K562 (cell line): Measurements from ENCODE around the gene DPP9. TPM values are rescaled to one million over a fixed set of nuclear protein-coding genes. Genes with fewer than 3 reads are reported as not detected.

Experiments
- CREB3 ChIP-seq: fragments of 450-650 bp; conservative IDR thresholded peaks from 2 replicates; pipeline ENCODE4 v1.6.1; 2016; ENCODE audit warnings: missing genetic modification characterization, low read depth, mild to moderate bottlenecking, missing compliant biosample characterization, moderate library complexity
- JUNB ChIP-seq: fragments of 450-650 bp; formaldehyde crosslinking; conservative IDR thresholded peaks from 2 replicates; pipeline ENCODE4 v1.4.0; 2020; ENCODE audit warnings: mild to moderate bottlenecking
- MYNN ChIP-seq, 2 experiments: sonication (generic); formaldehyde crosslinking in 1 of 2; IDR thresholded peaks; 2 replicates each; pipeline versions ENCODE4 v1.5.0 to v1.6.1; 2016 to 2020; ENCODE audit warnings: antibody characterized with exemption in 1 of 2, missing genetic modification reagents in 1 of 2
- NELFE ChIP-seq: IDR thresholded peaks from 2 replicates; pipeline ENCODE4 v1.6.1; 2011; ENCODE audit warnings: mild to moderate bottlenecking; ENCODE audit not compliant: insufficient read depth, insufficient read length
- NRF1 ChIP-seq, 2 experiments: fragments of 450-650 bp; IDR thresholded peaks in 1 of 2; conservative IDR thresholded peaks in 1 of 2; 2 replicates each; pipeline ENCODE4 v1.6.1; 2014; ENCODE audit warnings: mild to moderate bottlenecking in 2 of 2
- RNF2 ChIP-seq: sonication (generic); IDR thresholded peaks from 2 replicates; pipeline ENCODE4 v1.6.1; 2016
- SIX5 ChIP-seq, 2 experiments: IDR thresholded peaks; 2 replicates each; pipeline ENCODE4 v1.6.1; 2011; ENCODE audit warnings: low read length in 2 of 2, borderline replicate concordance in 1 of 2, low read depth in 1 of 2, mild to moderate bottlenecking in 1 of 2, moderate library complexity in 1 of 2; ENCODE audit not compliant: insufficient read depth in 1 of 2
- TBP ChIP-seq: optimal IDR thresholded peaks from 2 replicates; pipeline ENCODE3; 2011; ENCODE audit warnings: low read depth, low read length, improper control_type of control experiment
- TCF7 ChIP-seq: sonication (generic); IDR thresholded peaks from 2 replicates; pipeline ENCODE4 v1.6.1; 2016; ENCODE audit warnings: antibody characterized with exemption, borderline replicate concordance
- TEAD1 ChIP-seq, 2 experiments: fragments of 450-650 bp in 1 of 2; sonication (generic) in 1 of 2; formaldehyde crosslinking; IDR thresholded peaks; 2 replicates each; pipeline versions ENCODE4 v1.4.0 to v1.8.0; 2020 to 2022; ENCODE audit warnings: mild to moderate bottlenecking in 2 of 2, missing genetic modification reagents in 1 of 2
- ZBTB43 ChIP-seq: sonication (generic); formaldehyde crosslinking; IDR thresholded peaks from 2 replicates; pipeline ENCODE4 v1.8.0; 2023; ENCODE audit warnings: mild to moderate bottlenecking, missing genetic modification reagents
- polyA plus RNA-seq, 8 experiments: library from polyadenylated mRNA; depleted of rRNA in 4 of 8; stranded (reverse) in 5 of 8; unstranded in 3 of 8; fragments of >200 nt; fragmentation: Nextera tagmentation in 2 of 8; fragmentation: Illumina TruSeq in 1 of 8; extraction: Ambion mirVana in 2 of 8; extraction: Trizol in 1 of 8; gene quantifications; 2 replicates each; pipeline versions ENCODE4 v1.2.1 to v1.2.3, GENCODE V29; 2011 to 2014; ENCODE audit warnings: inconsistent platforms in 1 of 8, missing spikeins in 1 of 8
- total RNA-seq, 7 experiments: library from RNA; depleted of rRNA in 6 of 7; stranded (reverse); fragments of >200 nt in 6 of 7; fragmentation: Illumina TruSeq in 2 of 7; extraction: Trizol in 2 of 7; gene quantifications; 2 replicates each; pipeline versions ENCODE4 v1.2.1 to v1.2.3, GENCODE V29; 2011 to 2021; ENCODE audit warnings: low replicate concordance in 1 of 7
- TF ChIP-seq, protein P1 (sequence below): fragments of 250-450 bp; sonication (Bioruptor Pico); IDR thresholded peaks from 2 replicates; pipeline ENCODE4 v1.4.0; 2020; ENCODE audit warnings: mild to moderate bottlenecking
- TF ChIP-seq, protein P2 (sequence below): fragments of 250-450 bp; sonication (Bioruptor Pico); IDR thresholded peaks from 2 replicates; pipeline ENCODE4 v1.5.0; 2022; ENCODE audit warnings: mild to moderate bottlenecking
- TF ChIP-seq, protein P3 (sequence below): sonication (generic); formaldehyde crosslinking; IDR thresholded peaks from 2 replicates; pipeline ENCODE4 v1.5.0; 2020; ENCODE audit warnings: missing genetic modification reagents

The DPP9 gene
- total and polyA plus RNA-seq, 9 of the 15 experiments (the other 6 are each of a cell fraction or from before 2014, with no cell fraction given) = 0.90 to 66.7 (median 24.5) TPM

GRCh38 chr19:4768934-4769777 lies 45.5 kb upstream of the DPP9 start (continued):
- TF ChIP-seq SIX5 (IDR thresholded peaks at IDR 0.05; ENCODE audit: borderline replicate concordance in 1 of 2, insufficient read depth in 1 of 2, low read depth in 1 of 2, low read length in 2 of 2) (no peak), MYNN (IDR thresholded peaks at IDR 0.05) (peak; percentile 98), MYNN (CRISPR knock-in tag; IDR thresholded peaks at IDR 0.05) (peak; percentile 96), NELFE (no peak), ZBTB43 (CRISPR knock-in tag) (peak; percentile 99), RNF2 (no peak), TCF7 (peak; percentile 43; the same call in 1 of the 2 replicates), CREB3 (peak; percentile 94), TBP (peak; percentile 2), NRF1 (conservative IDR thresholded peaks at IDR 0.05 in 1 of 2, IDR thresholded peaks at IDR 0.05 in 1 of 2) (no peak), TEAD1 (CRISPR knock-in tag; IDR thresholded peaks at IDR 0.05) (peak; percentile 89 to 99), JUNB (no peak)
- TF ChIP-seq, protein P1, sequence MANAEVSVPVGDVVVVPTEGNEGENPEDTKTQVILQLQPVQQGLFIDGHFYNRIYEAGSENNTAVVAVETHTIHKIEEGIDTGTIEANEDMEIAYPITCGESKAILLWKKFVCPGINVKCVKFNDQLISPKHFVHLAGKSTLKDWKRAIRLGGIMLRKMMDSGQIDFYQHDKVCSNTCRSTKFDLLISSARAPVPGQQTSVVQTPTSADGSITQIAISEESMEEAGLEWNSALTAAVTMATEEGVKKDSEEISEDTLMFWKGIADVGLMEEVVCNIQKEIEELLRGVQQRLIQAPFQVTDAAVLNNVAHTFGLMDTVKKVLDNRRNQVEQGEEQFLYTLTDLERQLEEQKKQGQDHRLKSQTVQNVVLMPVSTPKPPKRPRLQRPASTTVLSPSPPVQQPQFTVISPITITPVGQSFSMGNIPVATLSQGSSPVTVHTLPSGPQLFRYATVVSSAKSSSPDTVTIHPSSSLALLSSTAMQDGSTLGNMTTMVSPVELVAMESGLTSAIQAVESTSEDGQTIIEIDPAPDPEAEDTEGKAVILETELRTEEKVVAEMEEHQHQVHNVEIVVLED (CRISPR knock-in tag) = 0 out of 2 replicates have a peak, but pooled peaks have one; percentile 31
- TF ChIP-seq, protein P2, sequence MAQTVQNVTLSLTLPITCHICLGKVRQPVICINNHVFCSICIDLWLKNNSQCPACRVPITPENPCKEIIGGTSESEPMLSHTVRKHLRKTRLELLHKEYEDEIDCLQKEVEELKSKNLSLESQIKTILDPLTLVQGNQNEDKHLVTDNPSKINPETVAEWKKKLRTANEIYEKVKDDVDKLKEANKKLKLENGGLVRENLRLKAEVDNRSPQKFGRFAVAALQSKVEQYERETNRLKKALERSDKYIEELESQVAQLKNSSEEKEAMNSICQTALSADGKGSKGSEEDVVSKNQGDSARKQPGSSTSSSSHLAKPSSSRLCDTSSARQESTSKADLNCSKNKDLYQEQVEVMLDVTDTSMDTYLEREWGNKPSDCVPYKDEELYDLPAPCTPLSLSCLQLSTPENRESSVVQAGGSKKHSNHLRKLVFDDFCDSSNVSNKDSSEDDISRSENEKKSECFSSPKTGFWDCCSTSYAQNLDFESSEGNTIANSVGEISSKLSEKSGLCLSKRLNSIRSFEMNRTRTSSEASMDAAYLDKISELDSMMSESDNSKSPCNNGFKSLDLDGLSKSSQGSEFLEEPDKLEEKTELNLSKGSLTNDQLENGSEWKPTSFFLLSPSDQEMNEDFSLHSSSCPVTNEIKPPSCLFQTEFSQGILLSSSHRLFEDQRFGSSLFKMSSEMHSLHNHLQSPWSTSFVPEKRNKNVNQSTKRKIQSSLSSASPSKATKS = no peak
- TF ChIP-seq, protein P3, sequence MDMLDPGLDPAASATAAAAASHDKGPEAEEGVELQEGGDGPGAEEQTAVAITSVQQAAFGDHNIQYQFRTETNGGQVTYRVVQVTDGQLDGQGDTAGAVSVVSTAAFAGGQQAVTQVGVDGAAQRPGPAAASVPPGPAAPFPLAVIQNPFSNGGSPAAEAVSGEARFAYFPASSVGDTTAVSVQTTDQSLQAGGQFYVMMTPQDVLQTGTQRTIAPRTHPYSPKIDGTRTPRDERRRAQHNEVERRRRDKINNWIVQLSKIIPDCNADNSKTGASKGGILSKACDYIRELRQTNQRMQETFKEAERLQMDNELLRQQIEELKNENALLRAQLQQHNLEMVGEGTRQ (CRISPR knock-in tag) = peak; percentile 81
